Esophagus (tissue), 2 donors: ENCODE results near the gene CAMK1D. TPM values are rescaled to one million over a fixed set of nuclear protein-coding genes. Genes with fewer than 3 reads are reported as not detected.
"Not testable (repeated sequence)": the region's sequence is repeated elsewhere in the genome, so short reads cannot be mapped to it uniquely, and the experiment has no call there.

Source experiments
- H3K27ac ChIP-seq, 2 donors: one replicate each; pipeline ENCODE4 v1.5.1; 2013; ENCODE audit warnings: low read depth in 2 of 2, mild to moderate bottlenecking in 2 of 2, inconsistent platforms in 1 of 2, low read length in 1 of 2, moderate library complexity in 1 of 2
- H3K27me3 ChIP-seq, 2 donors: one replicate each; pipeline ENCODE4 v1.6.1; 2013; ENCODE audit warnings: low read length in 2 of 2, control low read depth in 1 of 2, mild to moderate bottlenecking in 1 of 2; ENCODE audit not compliant: insufficient read depth in 2 of 2, control insufficient read depth in 1 of 2
- H3K36me3 ChIP-seq, 2 donors: one replicate each; pipeline ENCODE4 v1.6.1; 2013; ENCODE audit warnings: low read length in 1 of 2; ENCODE audit not compliant: control insufficient read depth in 2 of 2, insufficient read depth in 2 of 2
- H3K4me1 ChIP-seq, 2 donors: one replicate each; pipeline ENCODE4 v1.6.1; 2013; ENCODE audit warnings: low read length in 1 of 2; ENCODE audit not compliant: control insufficient read depth in 2 of 2, insufficient read depth in 2 of 2
- H3K4me3 ChIP-seq, 2 donors: one replicate each; pipeline ENCODE4 v1.5.1; 2013; ENCODE audit warnings: low read length in 2 of 2, mild to moderate bottlenecking in 2 of 2, low read depth in 1 of 2, moderate library complexity in 1 of 2
- H3K9me3 ChIP-seq, 2 donors: one replicate each; pipeline ENCODE4 v1.6.1; 2013; ENCODE audit warnings: mild to moderate bottlenecking in 2 of 2, low read depth in 1 of 2, low read length in 1 of 2, moderate library complexity in 1 of 2; ENCODE audit not compliant: control insufficient read depth in 2 of 2, insufficient read depth in 1 of 2
- WGBS, 2 donors: extraction: QIAGEN DNeasy Blood & Tissue Kit; methylation state at CpG; one replicate each; pipeline ENCODE4 v1.1.7; 2013; 5-methylcytosine and 5-hydroxymethylcytosine counted together
- polyA plus RNA-seq, 2 donors: library from polyadenylated mRNA; stranded (reverse); fragments of 200-250 nt; gene quantifications; one replicate each; pipeline ENCODE4 v1.2.3, GENCODE V29; 2013
- donor health status: healthy with polysubstance abuse.
- donor health status: Bipolar disorder and iron deficiency.

CAMK1D gene
- polyA plus RNA-seq, 2 donors = 5.4 to 5.6 TPM

- H3K4me1 ChIP-seq = no peaks in the 10 kb centered on the region
- 94 to 95% methylated on average over 11 of the region's 11 CpGs for WGBS, 2 donors
- H3K4me3 ChIP-seq = no peak overlapping the region
- no peaks in the 10 kb centered on the region for H3K27me3 ChIP-seq
- no peaks in the 10 kb centered on the region for H3K36me3 ChIP-seq
- no peak overlapping the region for H3K27ac ChIP-seq
- H3K9me3 ChIP-seq = no peaks in the 10 kb centered on the region
Observed at GRCh38 chr10:12808014-12808613, 458.8 kb downstream of the CAMK1D start.

GRCh38 chr10:12810046-12810445, 460.7 kb downstream of the CAMK1D start:
- WGBS, 2 donors = 93 to 95% methylated on average over 6 of the region's 6 CpGs
- H3K4me3 ChIP-seq = not testable (repeated sequence)

GRCh38 chr10:12811826-12812225, 462.5 kb downstream of the CAMK1D start:
- 92 to 94% methylated on average over 14 of the region's 14 CpGs for WGBS, 2 donors
- Histone ChIP-seq H3K27me3 (no peaks in the 10 kb centered on the region), H3K4me3 (no peak overlapping the region), H3K4me1 (no peaks in the 10 kb centered on the region), H3K27ac (no peak overlapping the region), H3K36me3 (peaks cover 2% of the 10 kb centered on the region in 2 donors), H3K9me3 (peaks cover 0 to 3% of the 10 kb centered on the region in 2 donors)

More at GRCh38 chr10:12810046-12810445, 460.7 kb downstream of the CAMK1D start:
- not testable (repeated sequence) for H3K36me3 ChIP-seq, H3K4me1 ChIP-seq, H3K27me3 ChIP-seq, H3K9me3 ChIP-seq, H3K27ac ChIP-seq

- no peak overlapping the region for H3K4me3 ChIP-seq
- WGBS, 2 donors = 86 to 90% methylated on average over 10 of the region's 10 CpGs
- peaks cover 0 to 3% of the 10 kb centered on the region in 2 donors for H3K9me3 ChIP-seq
- no peaks in the 10 kb centered on the region for H3K27me3 ChIP-seq
- H3K36me3 ChIP-seq = peaks cover 2% of the 10 kb centered on the region in 2 donors
- H3K4me1 ChIP-seq = no peaks in the 10 kb centered on the region
- H3K27ac ChIP-seq = no peak overlapping the region
Observed at GRCh38 chr10:12812571-12812970, 463.2 kb downstream of the CAMK1D start.

GRCh38 chr10:12814166-12814565, 464.8 kb downstream of the CAMK1D start:
- Histone ChIP-seq H3K4me1 (no peaks in the 10 kb centered on the region), H3K36me3 (peaks cover 2% of the 10 kb centered on the region in 2 donors), H3K9me3 (peaks cover 0 to 3% of the 10 kb centered on the region in 2 donors), H3K27ac (no peak overlapping the region), H3K4me3 (no peak overlapping the region), H3K27me3 (no peaks in the 10 kb centered on the region)
- WGBS, 2 donors = 97 to 98% methylated on average over 9 of the region's 9 CpGs

GRCh38 chr10:12819071-12819470, 469.7 kb downstream of the CAMK1D start:
- Histone ChIP-seq H3K27ac (no peak overlapping the region), H3K27me3 (no peaks in the 10 kb centered on the region), H3K9me3 (peaks cover 0 to 3% of the 10 kb centered on the region in 2 donors), H3K4me3 (no peak overlapping the region), H3K36me3 (peaks cover 2% of the 10 kb centered on the region in 2 donors), H3K4me1 (no peaks in the 10 kb centered on the region)
- 78 to 82% methylated on average over 7 of the region's 7 CpGs for WGBS, 2 donors

- Histone ChIP-seq H3K36me3 (peaks cover 2% of the 10 kb centered on the region in 2 donors), H3K9me3 (no peaks in the 10 kb centered on the region), H3K27ac (no peak overlapping the region), H3K4me3 (no peak overlapping the region), H3K27me3 (no peaks in the 10 kb centered on the region), H3K4me1 (no peaks in the 10 kb centered on the region)
- WGBS, 2 donors = 96 to 98% methylated on average over 10 of the region's 10 CpGs
Observed at GRCh38 chr10:12819656-12820055, 470.3 kb downstream of the CAMK1D start.

GRCh38 chr10:12822126-12822892, 473.0 kb downstream of the CAMK1D start:
- 86% methylated on average over 16 of the region's 16 CpGs for WGBS, 2 donors
- Histone ChIP-seq H3K27me3 (no peaks in the 10 kb centered on the region), H3K9me3 (no peaks in the 10 kb centered on the region), H3K4me3 (no peak overlapping the region), H3K4me1 (peaks cover 0 to 2% of the 10 kb centered on the region in 2 donors), H3K36me3 (peaks cover 0 to 4% of the 10 kb centered on the region in 2 donors), H3K27ac (no peak overlapping the region)

GRCh38 chr10:12822893-12823170, 473.5 kb downstream of the CAMK1D start:
- no peaks in the 10 kb centered on the region for H3K27me3 ChIP-seq
- H3K9me3 ChIP-seq = no peaks in the 10 kb centered on the region
- WGBS, 2 donors = 71 to 72% methylated on average over 3 of the region's 3 CpGs
- peaks cover 0 to 2% of the 10 kb centered on the region in 2 donors for H3K4me1 ChIP-seq
- no peak overlapping the region for H3K27ac ChIP-seq
- H3K4me3 ChIP-seq = no peak overlapping the region
- peaks cover 0 to 4% of the 10 kb centered on the region in 2 donors for H3K36me3 ChIP-seq

- H3K27me3 ChIP-seq = no peaks in the 10 kb centered on the region
- no peak overlapping the region for H3K4me3 ChIP-seq
- H3K9me3 ChIP-seq = no peaks in the 10 kb centered on the region
- H3K36me3 ChIP-seq = peaks cover 0 to 4% of the 10 kb centered on the region in 2 donors
- 63 to 73% methylated on average over 3 of the region's 3 CpGs for WGBS, 2 donors
- H3K4me1 ChIP-seq = peaks cover 0 to 2% of the 10 kb centered on the region in 2 donors
- no peak overlapping the region for H3K27ac ChIP-seq
Observed at GRCh38 chr10:12823328-12823727, 474.0 kb downstream of the CAMK1D start.
